Ishikawa (cell line): ENCODE measurements around the gene POLD3.

Experiments
- CEBPB ChIP-seq: IDR thresholded peaks from 2 replicates; pipeline ENCODE4 v1.6.1; 2012
- CREB1 ChIP-seq: IDR thresholded peaks from 2 replicates; pipeline ENCODE4 v1.6.1; 2012; ENCODE audit warnings: low read depth
- EGR1 ChIP-seq: IDR thresholded peaks from 2 replicates; pipeline ENCODE4 v1.6.1; 2012
- EP300 ChIP-seq: IDR thresholded peaks from 2 replicates; pipeline ENCODE4 v1.6.1; 2012; ENCODE audit warnings: borderline replicate concordance
- FOXM1 ChIP-seq: IDR thresholded peaks from 2 replicates; pipeline ENCODE4 v1.6.1; 2012; ENCODE audit warnings: low read depth, borderline replicate concordance
- MAX ChIP-seq: IDR thresholded peaks from 2 replicates; pipeline ENCODE4 v1.6.1; 2012
- NFIC ChIP-seq: IDR thresholded peaks from 2 replicates; pipeline ENCODE4 v1.6.1; 2012
- RAD21 ChIP-seq: IDR thresholded peaks from 2 replicates; pipeline ENCODE4 v1.6.1; 2012; ENCODE audit warnings: low read depth
- REST ChIP-seq: IDR thresholded peaks from 2 replicates; pipeline ENCODE4 v1.6.1; 2012; ENCODE audit warnings: low read depth, mild to moderate bottlenecking
- TAF1 ChIP-seq: IDR thresholded peaks from 2 replicates; pipeline ENCODE4 v1.6.1; 2012; ENCODE audit warnings: low read depth, mild to moderate bottlenecking
- TCF12 ChIP-seq: IDR thresholded peaks from 2 replicates; pipeline ENCODE4 v1.6.1; 2012; ENCODE audit warnings: low read depth
- TEAD4 ChIP-seq: IDR thresholded peaks from 2 replicates; pipeline ENCODE4 v1.6.1; 2012
- USF1 ChIP-seq: IDR thresholded peaks from 2 replicates; pipeline ENCODE4 v1.6.1; 2012
- YY1 ChIP-seq: IDR thresholded peaks from 2 replicates; pipeline ENCODE4 v1.6.1; 2012; ENCODE audit warnings: low read depth
- ZBTB7A ChIP-seq: IDR thresholded peaks from 2 replicates; pipeline ENCODE4 v1.6.1; 2012; ENCODE audit warnings: low read depth

The POLD3 gene

GRCh38 chr11:74671520-74672196, 79.3 kb downstream of the POLD3 start:
- TF ChIP-seq TCF12 (no peak), RAD21 (no peak), NFIC (no peak), CEBPB (no peak), FOXM1 (no peak), TAF1 (no peak), TEAD4 (no peak), CREB1 (no peak), REST (no peak), MAX (no peak), EGR1 (no peak), USF1 (no peak), ZBTB7A (no peak), YY1 (no peak), EP300 (no peak)

GRCh38 chr11:74672332-74672955, 80.1 kb downstream of the POLD3 start:
- TF ChIP-seq REST (no peak), EP300 (no peak), TEAD4 (no peak), MAX (no peak), NFIC (no peak), ZBTB7A (no peak), RAD21 (no peak), FOXM1 (no peak)

- TF ChIP-seq CREB1 (no peak), REST (no peak), TEAD4 (no peak), YY1 (no peak), EGR1 (no peak), RAD21 (no peak), USF1 (no peak), FOXM1 (no peak), TCF12 (no peak), CEBPB (no peak), EP300 (no peak), MAX (no peak), TAF1 (no peak)
Measured at GRCh38 chr11:74672956-74673692, 80.7 kb downstream of the POLD3 start.
